GM21367 (cell line): Measurements from ENCODE around the gene EDRF1.
"Not testable (repeated sequence)": the region's sequence is repeated elsewhere in the genome, so short reads cannot be mapped to it uniquely, and the experiment has no call there.

Experiments used
- ATAC-seq: cut with Tn5 transposase; IDR thresholded peaks from one replicate; pipeline ENCODE4 v1.9.1; 2021; ENCODE audit not compliant: unreplicated experiment

Gene EDRF1

GRCh38 chr10:125708971-125709503, 10.5 kb upstream of the EDRF1 start:
- ATAC-seq = no peak

GRCh38 chr10:125709553-125710474, 9.7 kb upstream of the EDRF1 start:
- no peak for ATAC-seq

GRCh38 chr10:125711110-125711750, 8.3 kb upstream of the EDRF1 start:
- ATAC-seq = no peak

GRCh38 chr10:125714728-125715127, 4.8 kb upstream of the EDRF1 start:
- ATAC-seq = not testable (repeated sequence)

- no peak for ATAC-seq
These were observed 483 bp downstream of the EDRF1 start for GRCh38 chr10:125720002-125720382.

GRCh38 chr10:125721035-125721434, 1.5 kb downstream of the EDRF1 start:
- peak; percentile 37 for ATAC-seq

GRCh38 chr10:125722811-125723210, 3.3 kb downstream of the EDRF1 start:
- no peak for ATAC-seq

GRCh38 chr10:125726914-125727313, 7.4 kb downstream of the EDRF1 start:
- no peak for ATAC-seq

GRCh38 chr10:125727436-125727835, 7.9 kb downstream of the EDRF1 start:
- ATAC-seq = no peak

- no peak for ATAC-seq
These were observed 14.6 kb downstream of the EDRF1 start for GRCh38 chr10:125734148-125734547.

- ATAC-seq = no peak
These were observed 15.3 kb downstream of the EDRF1 start for GRCh38 chr10:125734823-125735222.

- no peak for ATAC-seq
These were observed 18.7 kb downstream of the EDRF1 start for GRCh38 chr10:125738206-125738605.

- no peak for ATAC-seq
These were observed 20.6 kb downstream of the EDRF1 start for GRCh38 chr10:125739994-125740679.

- no peak for ATAC-seq
These were observed 23.0 kb downstream of the EDRF1 start for GRCh38 chr10:125742465-125742864.

GRCh38 chr10:125744909-125745308, 25.4 kb downstream of the EDRF1 start:
- no peak for ATAC-seq

GRCh38 chr10:125747417-125747816, 27.9 kb downstream of the EDRF1 start:
- no peak for ATAC-seq

- no peak for ATAC-seq
These were observed 36.7 kb downstream of the EDRF1 start for GRCh38 chr10:125756196-125756595.

- ATAC-seq = no peak
These were observed 37.5 kb downstream of the EDRF1 start for GRCh38 chr10:125756853-125757487.

- no peak for ATAC-seq
These were observed 38.2 kb downstream of the EDRF1 start for GRCh38 chr10:125757742-125758141.

- no peak for ATAC-seq
These were observed 42.5 kb downstream of the EDRF1 start for GRCh38 chr10:125761961-125762360.
